ENCODE data around the gene GMIP. TPM values are rescaled to one million over a fixed set of nuclear protein-coding genes. Genes with fewer than 3 reads are reported as not detected.

GMIP gene
- total RNA-seq, 1 experiment from 2014 or later = 18.1 TPM

- H3K27me3 ChIP-seq (ENCODE audit: control insufficient read depth, insufficient read depth, low read length) = no peaks in the 10 kb centered on the region
- intact Hi-C loops (cut with micrococcal nuclease; ENCODE audit: unreplicated experiment) (no loop called here), in situ Hi-C loops (cut with HindIII; ENCODE audit: low pct_unique_long_range_greater_than_20kb, low sequenced_read_pairs) (no loop called here)
- no TSS peak for BruUV-seq (replicated peaks)
- CTCF ChIA-PET = no interaction called here
- POLR2A ChIA-PET = interaction anchor here (0.5 kb wide), 1 partner anchor 103 kb away, joined by 17 read pairs; no protein-coding TSS in a partner anchor
- no peak overlapping the region for H3K27ac ChIP-seq (ENCODE audit: low read length)
- no peaks in the 10 kb centered on the region for H3K9me3 ChIP-seq (ENCODE audit: control insufficient read depth, insufficient read depth, low read depth, low read length)
- no peaks in the 10 kb centered on the region for H3K36me3 ChIP-seq (ENCODE audit: control insufficient read depth, insufficient read depth, low read length)
- TF ChIP-seq CTCF (IDR thresholded peaks at IDR 0.05) (no peak), SIN3A (IDR thresholded peaks at IDR 0.05; ENCODE audit: borderline replicate concordance, insufficient read depth, low read depth, low read length) (no peak), TCF7L2 (IDR thresholded peaks at IDR 0.05; ENCODE audit: low read depth, low read length) (no peak), REST (IDR thresholded peaks at IDR 0.05; ENCODE audit: insufficient read depth in 1 of 2, low read depth in 2 of 2, low read length in 1 of 2) (no peak), POLR2AphosphoS5 (IDR thresholded peaks at IDR 0.05; ENCODE audit: low read depth, low read length) (no peak)
- DNase-seq (ENCODE audit: low read depth, low spot score) = no peak
- no peak for ATAC-seq
- H3K4me3 ChIP-seq (ENCODE audit: low read depth in 2 of 2, low read length in 2 of 2) = no peak overlapping the region
- H3K4me1 ChIP-seq (ENCODE audit: control insufficient read depth, insufficient read depth, low read length) = no peaks in the 10 kb centered on the region
These were observed 8.7 kb downstream of the GMIP start for GRCh38 chr19:19634516-19635312.

GRCh38 chr19:19633711-19634515 lies 9.5 kb downstream of the GMIP start:
- no peak for DNase-seq (ENCODE audit: low read depth, low spot score)
- no peak overlapping the region for H3K4me3 ChIP-seq (ENCODE audit: low read depth in 2 of 2, low read length in 2 of 2)
- CTCF ChIA-PET = interaction anchor here (0.5 kb wide), 1 partner anchor 511 kb away, joined by 5 read pairs; no protein-coding TSS in a partner anchor
- intact Hi-C loops (cut with micrococcal nuclease; ENCODE audit: unreplicated experiment) (no loop called here), in situ Hi-C loops (cut with HindIII; ENCODE audit: low pct_unique_long_range_greater_than_20kb, low sequenced_read_pairs) (no loop called here)
- POLR2A ChIA-PET = no interaction called here
- no peak overlapping the region for H3K27ac ChIP-seq (ENCODE audit: low read length)
- no peaks in the 10 kb centered on the region for H3K9me3 ChIP-seq (ENCODE audit: control insufficient read depth, insufficient read depth, low read depth, low read length)
- H3K4me1 ChIP-seq (ENCODE audit: control insufficient read depth, insufficient read depth, low read length) = peaks cover 3% of the 10 kb centered on the region; the same call in 1 of the 2 replicates
- H3K36me3 ChIP-seq (ENCODE audit: control insufficient read depth, insufficient read depth, low read length) = no peaks in the 10 kb centered on the region
- TF ChIP-seq SIN3A (IDR thresholded peaks at IDR 0.05; ENCODE audit: borderline replicate concordance, insufficient read depth, low read depth, low read length) = no peak
- no peak for TF ChIP-seq TCF7L2 (IDR thresholded peaks at IDR 0.05; ENCODE audit: low read depth, low read length)
- no peak for TF ChIP-seq POLR2AphosphoS5 (IDR thresholded peaks at IDR 0.05; ENCODE audit: low read depth, low read length)
- no peak for TF ChIP-seq REST (IDR thresholded peaks at IDR 0.05; ENCODE audit: insufficient read depth in 1 of 2, low read depth in 2 of 2, low read length in 1 of 2)
- TF ChIP-seq CTCF (IDR thresholded peaks at IDR 0.05) = no peak
- no peaks in the 10 kb centered on the region for H3K27me3 ChIP-seq (ENCODE audit: control insufficient read depth, insufficient read depth, low read length)
- BruUV-seq (replicated peaks) = no TSS peak
- ATAC-seq = no peak

All from Panc1 (cell line).